G401 (cell line): Measurements from ENCODE around the gene ARHGAP15. TPM values are rescaled to one million over a fixed set of nuclear protein-coding genes. Genes with fewer than 3 reads are reported as not detected.

Experiments used
- DNase-seq: peaks from one replicate; pipeline ENCODE4 v3.0.0-alpha.2; 2015; ENCODE audit warnings: low spot score
- in situ Hi-C: cut with HindIII; loops from 2 replicates; pipeline ENCODE4 v1.10.0; 2016; ENCODE audit warnings: low sequenced_read_pairs, mixed read lengths
- total RNA-seq: library from RNA; depleted of rRNA; stranded (reverse); fragments of >200 nt; shearing (Covaris generic); gene quantifications from 2 replicates; pipeline ENCODE4 v1.2.3, GENCODE V29; 2014

Gene ARHGAP15
- total RNA-seq, 1 experiment from 2014 or later = not detected

- no peak for DNase-seq
- in situ Hi-C loops = no loop called here
Observed at GRCh38 chr2:143297182-143297581, 168.0 kb downstream of the ARHGAP15 start.

GRCh38 chr2:143300536-143300935 is 171.3 kb downstream of the ARHGAP15 start:
- no peak for DNase-seq
- in situ Hi-C loops = no loop called here

GRCh38 chr2:143311426-143311825 is 182.2 kb downstream of the ARHGAP15 start:
- no peak for DNase-seq
- in situ Hi-C loops = no loop called here

GRCh38 chr2:143312441-143312840 is 183.2 kb downstream of the ARHGAP15 start:
- peak; percentile 39 for DNase-seq

GRCh38 chr2:143313861-143314260 is 184.6 kb downstream of the ARHGAP15 start:
- DNase-seq = no peak
- in situ Hi-C loops = no loop called here

More at GRCh38 chr2:143312441-143312840, 183.2 kb downstream of the ARHGAP15 start:
- in situ Hi-C loops = no loop called here

GRCh38 chr2:143321994-143322393 is 192.8 kb downstream of the ARHGAP15 start:
- DNase-seq = no peak
- in situ Hi-C loops = no loop called here

- no peak for DNase-seq
- in situ Hi-C loops = no loop called here
Observed at GRCh38 chr2:143329288-143329687, 200.1 kb downstream of the ARHGAP15 start.

- in situ Hi-C loops = no loop called here
Observed at GRCh38 chr2:143333168-143333791, 204.1 kb downstream of the ARHGAP15 start.

GRCh38 chr2:143333847-143334246 is 204.6 kb downstream of the ARHGAP15 start:
- in situ Hi-C loops = no loop called here
- no peak for DNase-seq

More at GRCh38 chr2:143333168-143333791, 204.1 kb downstream of the ARHGAP15 start:
- no peak for DNase-seq

GRCh38 chr2:143334837-143335236 is 205.6 kb downstream of the ARHGAP15 start:
- in situ Hi-C loops = no loop called here
- DNase-seq = no peak

GRCh38 chr2:143336719-143337210 is 207.5 kb downstream of the ARHGAP15 start:
- no peak for DNase-seq
- in situ Hi-C loops = no loop called here

GRCh38 chr2:143341478-143341877 is 212.3 kb downstream of the ARHGAP15 start:
- in situ Hi-C loops = no loop called here

GRCh38 chr2:143344780-143345179 is 215.6 kb downstream of the ARHGAP15 start:
- DNase-seq = no peak
- in situ Hi-C loops = no loop called here

More at GRCh38 chr2:143341478-143341877, 212.3 kb downstream of the ARHGAP15 start:
- no peak for DNase-seq

GRCh38 chr2:143345887-143346787 is 216.9 kb downstream of the ARHGAP15 start:
- in situ Hi-C loops = no loop called here
- DNase-seq = no peak

- in situ Hi-C loops = no loop called here
- DNase-seq = no peak
Observed at GRCh38 chr2:143347271-143347695, 218.1 kb downstream of the ARHGAP15 start.

GRCh38 chr2:143347901-143348414 is 218.7 kb downstream of the ARHGAP15 start:
- in situ Hi-C loops = no loop called here

GRCh38 chr2:143354050-143354750 is 225.0 kb downstream of the ARHGAP15 start:
- in situ Hi-C loops = no loop called here

More at GRCh38 chr2:143347901-143348414, 218.7 kb downstream of the ARHGAP15 start:
- DNase-seq = no peak

GRCh38 chr2:143355870-143356269 is 226.7 kb downstream of the ARHGAP15 start:
- no peak for DNase-seq
- in situ Hi-C loops = no loop called here

More at GRCh38 chr2:143354050-143354750, 225.0 kb downstream of the ARHGAP15 start:
- DNase-seq = no peak

GRCh38 chr2:143356336-143356735 is 227.1 kb downstream of the ARHGAP15 start:
- in situ Hi-C loops = no loop called here
- no peak for DNase-seq
